ENCODE data around the gene ACSS2.

Gene ACSS2

GRCh38 chr20:34915131-34915530 is 38.7 kb downstream of the ACSS2 start:
- no peaks in the 10 kb centered on the region for H3K4me1 ChIP-seq (ENCODE audit: control insufficient read depth, insufficient read depth, low read length, poor library complexity, severe bottlenecking)
- 100% methylated on average over 3 of the region's 4 CpGs for WGBS, 2 experiments (ENCODE audit: insufficient coverage in 2 of 2)
- H3K27ac ChIP-seq (ENCODE audit: low read depth, low read length, severe bottlenecking): no peak overlapping the region
- peaks cover 79% of the 10 kb centered on the region for H3K36me3 ChIP-seq (ENCODE audit: control insufficient read depth, insufficient read depth, low read length)
- H3K4me3 ChIP-seq (ENCODE audit: extremely low read depth, insufficient read depth, low read length, poor library complexity, severe bottlenecking): no peak overlapping the region
- no peaks in the 10 kb centered on the region for H3K9me3 ChIP-seq (ENCODE audit: control insufficient read depth, low read length)

DNA sequence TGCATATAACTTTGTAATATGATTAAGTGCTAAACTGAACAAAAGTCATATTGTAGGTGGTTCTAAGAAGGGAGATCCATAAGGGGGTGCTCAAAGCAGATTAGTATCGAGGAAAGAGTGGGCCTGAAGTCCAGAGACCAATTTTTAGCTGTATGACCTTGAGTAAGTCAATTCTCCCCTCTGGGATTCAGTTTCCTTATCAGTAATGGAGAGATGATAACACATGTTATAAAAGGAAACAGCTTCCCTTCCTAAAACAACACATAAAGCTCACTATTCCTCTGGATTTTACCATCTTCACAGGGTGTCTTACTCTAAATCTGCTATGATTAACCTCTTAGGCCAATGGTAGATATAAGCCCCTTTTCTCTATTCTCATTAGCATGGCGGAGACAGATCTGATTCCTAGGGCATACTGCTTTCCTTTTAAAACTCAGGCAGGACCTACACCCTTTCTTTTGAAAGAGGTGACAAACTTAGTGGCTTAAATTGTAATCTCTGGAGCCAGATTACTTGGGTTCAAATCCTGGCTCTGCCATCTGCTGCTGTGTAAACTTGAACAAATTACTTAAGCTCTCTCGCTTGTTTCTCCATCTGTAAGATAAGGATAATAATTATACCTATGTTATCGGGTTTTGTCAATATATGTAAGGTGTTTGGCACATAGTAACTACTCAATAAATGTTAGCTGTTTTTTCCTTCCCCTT is 39.5 kb downstream of the ACSS2 start:
- Histone ChIP-seq H3K36me3 (ENCODE audit: control insufficient read depth, insufficient read depth, low read length) (peaks cover 79% of the 10 kb centered on the region), H3K27ac (ENCODE audit: low read depth, low read length, severe bottlenecking) (no peak overlapping the region), H3K4me1 (ENCODE audit: control insufficient read depth, insufficient read depth, low read length, poor library complexity, severe bottlenecking) (no peaks in the 10 kb centered on the region), H3K9me3 (ENCODE audit: control insufficient read depth, low read length) (no peaks in the 10 kb centered on the region), H3K4me3 (ENCODE audit: extremely low read depth, insufficient read depth, low read length, poor library complexity, severe bottlenecking) (no peak overlapping the region)
- WGBS, 2 experiments (ENCODE audit: insufficient coverage in 2 of 2): 60 to 100% methylated on average over 1 to 2 of the region's 4 CpGs

- Histone ChIP-seq H3K4me3 (ENCODE audit: extremely low read depth, insufficient read depth, low read length, poor library complexity, severe bottlenecking) (no peak overlapping the region), H3K36me3 (ENCODE audit: control insufficient read depth, insufficient read depth, low read length) (peaks cover 88% of the 10 kb centered on the region), H3K4me1 (ENCODE audit: control insufficient read depth, insufficient read depth, low read length, poor library complexity, severe bottlenecking) (no peaks in the 10 kb centered on the region), H3K9me3 (ENCODE audit: control insufficient read depth, low read length) (no peaks in the 10 kb centered on the region), H3K27ac (ENCODE audit: low read depth, low read length, severe bottlenecking) (no peak overlapping the region)
- WGBS, 2 experiments (ENCODE audit: insufficient coverage in 2 of 2): 87 to 100% methylated on average over 2 of the region's 2 CpGs
Measured at GRCh38 chr20:34916774-34917354, 40.5 kb downstream of the ACSS2 start.

DNA sequence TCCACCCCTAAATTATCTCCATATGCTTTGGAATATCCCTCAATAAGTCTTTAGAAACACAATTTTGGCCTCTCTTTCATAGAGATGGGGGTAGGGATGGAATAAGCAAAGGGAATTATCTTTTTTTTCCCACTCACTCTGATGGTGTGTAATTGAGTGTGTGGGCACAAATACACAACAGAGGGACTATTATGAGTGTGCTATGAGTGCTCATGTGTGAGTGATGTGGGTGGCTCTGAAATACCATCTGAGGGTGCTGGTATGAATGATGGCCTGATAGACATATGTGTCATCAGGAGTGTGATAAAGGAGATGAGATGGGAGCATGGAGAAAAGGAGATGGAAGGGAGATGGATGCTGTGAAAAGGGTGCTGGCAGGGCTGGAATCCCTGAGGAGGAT is 43.6 kb downstream of the ACSS2 start:
- no peaks in the 10 kb centered on the region for H3K4me1 ChIP-seq (ENCODE audit: control insufficient read depth, insufficient read depth, low read length, poor library complexity, severe bottlenecking)
- peaks cover 91% of the 10 kb centered on the region for H3K36me3 ChIP-seq (ENCODE audit: control insufficient read depth, insufficient read depth, low read length)
- H3K4me3 ChIP-seq (ENCODE audit: extremely low read depth, insufficient read depth, low read length, poor library complexity, severe bottlenecking): no peak overlapping the region
- H3K9me3 ChIP-seq (ENCODE audit: control insufficient read depth, low read length): peaks cover 11% of the 10 kb centered on the region
- H3K27ac ChIP-seq (ENCODE audit: low read depth, low read length, severe bottlenecking): no peak overlapping the region

DNA sequence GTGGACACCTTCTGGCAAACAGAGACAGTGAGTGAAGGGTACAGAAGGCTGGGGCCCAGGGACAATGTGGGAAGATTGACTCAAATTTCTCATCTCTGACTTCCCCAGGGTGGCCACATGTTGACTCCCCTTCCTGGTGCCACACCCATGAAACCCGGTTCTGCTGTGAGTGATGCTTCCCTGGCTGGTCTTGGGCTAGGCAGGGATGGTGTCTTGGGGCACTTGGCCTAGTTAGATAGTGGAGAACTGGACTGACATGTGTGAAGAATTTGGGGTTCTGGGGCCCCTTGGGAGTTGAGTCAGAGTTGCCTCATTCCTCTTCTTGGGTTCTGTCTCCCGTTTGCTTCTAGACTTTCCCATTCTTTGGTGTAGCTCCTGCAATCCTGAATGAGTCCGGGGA is 45.0 kb downstream of the ACSS2 start:
- peaks cover 94% of the 10 kb centered on the region for H3K36me3 ChIP-seq (ENCODE audit: control insufficient read depth, insufficient read depth, low read length)
- 93 to 100% methylated on average over 2 of the region's 3 CpGs for WGBS, 2 experiments (ENCODE audit: insufficient coverage in 2 of 2)
- no peaks in the 10 kb centered on the region for H3K4me1 ChIP-seq (ENCODE audit: control insufficient read depth, insufficient read depth, low read length, poor library complexity, severe bottlenecking)
- peaks cover 11% of the 10 kb centered on the region for H3K9me3 ChIP-seq (ENCODE audit: control insufficient read depth, low read length)
- H3K27ac ChIP-seq (ENCODE audit: low read depth, low read length, severe bottlenecking): no peak overlapping the region
- no peak overlapping the region for H3K4me3 ChIP-seq (ENCODE audit: extremely low read depth, insufficient read depth, low read length, poor library complexity, severe bottlenecking)

DNA sequence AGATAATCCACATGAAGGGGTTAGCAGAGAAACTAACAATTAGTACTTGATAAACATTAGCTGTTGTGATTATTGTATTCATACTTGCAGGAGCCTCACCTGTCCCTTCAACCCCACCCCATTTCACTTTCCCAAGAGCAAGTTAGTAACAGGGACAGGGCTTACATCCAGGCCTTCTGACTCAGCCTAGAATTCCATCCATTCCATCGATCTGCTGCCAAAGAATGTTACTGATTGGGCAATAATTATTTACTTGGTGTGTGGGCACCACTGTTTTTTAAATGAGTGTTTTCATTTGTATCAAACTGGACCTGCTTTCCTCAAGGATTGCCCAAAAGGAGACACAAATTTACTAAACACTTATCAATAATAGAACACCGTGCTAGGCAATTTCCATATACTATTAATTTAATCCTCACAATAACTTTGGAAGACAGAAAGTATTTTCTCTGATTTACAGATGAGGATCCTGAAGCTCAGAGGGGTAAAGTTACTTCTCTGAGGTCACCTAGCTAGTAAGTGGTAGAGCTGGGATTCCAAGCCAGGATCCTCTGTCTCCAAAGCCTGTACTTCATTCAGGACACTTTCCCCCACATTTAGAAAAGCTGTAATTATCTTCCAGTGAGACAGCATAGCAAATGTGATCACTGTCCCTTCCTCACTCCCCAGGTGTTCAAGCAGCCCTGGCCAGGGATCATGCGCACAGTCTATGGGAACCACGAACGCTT is 46.4 kb downstream of the ACSS2 start:
- no CpG with 5 or more reads among the region's 5 CpGs for WGBS, 2 experiments (ENCODE audit: insufficient coverage in 2 of 2)
- no peaks in the 10 kb centered on the region for H3K4me1 ChIP-seq (ENCODE audit: control insufficient read depth, insufficient read depth, low read length, poor library complexity, severe bottlenecking)
- no peak overlapping the region for H3K4me3 ChIP-seq (ENCODE audit: extremely low read depth, insufficient read depth, low read length, poor library complexity, severe bottlenecking)
- H3K27ac ChIP-seq (ENCODE audit: low read depth, low read length, severe bottlenecking): no peak overlapping the region
- peaks cover 11% of the 10 kb centered on the region for H3K9me3 ChIP-seq (ENCODE audit: control insufficient read depth, low read length)
- peaks cover 94% of the 10 kb centered on the region for H3K36me3 ChIP-seq (ENCODE audit: control insufficient read depth, insufficient read depth, low read length)

GRCh38 chr20:34923414-34923813 is 47.0 kb downstream of the ACSS2 start:
- Histone ChIP-seq H3K36me3 (ENCODE audit: control insufficient read depth, insufficient read depth, low read length) (peaks cover 92% of the 10 kb centered on the region), H3K4me3 (ENCODE audit: extremely low read depth, insufficient read depth, low read length, poor library complexity, severe bottlenecking) (no peak overlapping the region), H3K9me3 (ENCODE audit: control insufficient read depth, low read length) (peaks cover 11% of the 10 kb centered on the region), H3K4me1 (ENCODE audit: control insufficient read depth, insufficient read depth, low read length, poor library complexity, severe bottlenecking) (no peaks in the 10 kb centered on the region), H3K27ac (ENCODE audit: low read depth, low read length, severe bottlenecking) (no peak overlapping the region)
- WGBS, 2 experiments (ENCODE audit: insufficient coverage in 2 of 2): 100% methylated on average over 1 of the region's 2 CpGs; no CpG with 5 or more reads in 1 of the 2 experiments

GRCh38 chr20:34925341-34925740 is 48.9 kb downstream of the ACSS2 start:
- Histone ChIP-seq H3K4me1 (ENCODE audit: control insufficient read depth, insufficient read depth, low read length, poor library complexity, severe bottlenecking) (no peaks in the 10 kb centered on the region), H3K36me3 (ENCODE audit: control insufficient read depth, insufficient read depth, low read length) (peaks cover 89% of the 10 kb centered on the region), H3K4me3 (ENCODE audit: extremely low read depth, insufficient read depth, low read length, poor library complexity, severe bottlenecking) (no peak overlapping the region), H3K27ac (ENCODE audit: low read depth, low read length, severe bottlenecking) (no peak overlapping the region), H3K9me3 (ENCODE audit: control insufficient read depth, low read length) (peaks cover 11% of the 10 kb centered on the region)
- WGBS, 2 experiments (ENCODE audit: insufficient coverage in 2 of 2): 95 to 100% methylated on average over 1 to 2 of the region's 3 CpGs

- peaks cover 11% of the 10 kb centered on the region for H3K9me3 ChIP-seq (ENCODE audit: control insufficient read depth, low read length)
- H3K4me1 ChIP-seq (ENCODE audit: control insufficient read depth, insufficient read depth, low read length, poor library complexity, severe bottlenecking): no peaks in the 10 kb centered on the region
- no peak overlapping the region for H3K4me3 ChIP-seq (ENCODE audit: extremely low read depth, insufficient read depth, low read length, poor library complexity, severe bottlenecking)
- H3K27ac ChIP-seq (ENCODE audit: low read depth, low read length, severe bottlenecking): no peak overlapping the region
- H3K36me3 ChIP-seq (ENCODE audit: control insufficient read depth, insufficient read depth, low read length): peaks cover 89% of the 10 kb centered on the region
- WGBS, 2 experiments (ENCODE audit: insufficient coverage in 2 of 2): 86% methylated on average over 1 of the region's 1 CpG; no CpG with 5 or more reads in 1 of the 2 experiments
Measured at GRCh38 chr20:34925981-34926380, 49.6 kb downstream of the ACSS2 start.

DNA sequence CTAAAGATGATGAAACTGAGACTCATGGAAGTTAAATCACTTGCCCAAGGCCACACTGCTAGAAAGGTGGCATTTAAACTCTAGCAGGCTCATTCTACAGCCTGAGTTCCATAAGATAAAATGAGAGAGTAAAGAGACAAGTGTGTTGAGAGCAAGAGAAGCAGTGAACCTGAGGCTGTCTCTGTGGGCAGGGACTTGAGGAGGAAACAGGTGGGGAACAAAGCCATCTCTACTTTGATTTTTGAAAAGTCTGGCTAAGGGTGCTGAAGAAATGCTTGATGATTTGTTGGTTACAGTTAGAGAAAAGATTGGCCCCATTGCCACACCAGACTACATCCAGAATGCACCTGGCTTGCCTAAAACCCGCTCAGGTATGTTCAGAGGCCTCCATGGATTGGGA is 50.2 kb downstream of the ACSS2 start:
- Histone ChIP-seq H3K9me3 (ENCODE audit: control insufficient read depth, low read length) (peaks cover 11% of the 10 kb centered on the region), H3K27ac (ENCODE audit: low read depth, low read length, severe bottlenecking) (no peak overlapping the region), H3K4me1 (ENCODE audit: control insufficient read depth, insufficient read depth, low read length, poor library complexity, severe bottlenecking) (no peaks in the 10 kb centered on the region), H3K4me3 (ENCODE audit: extremely low read depth, insufficient read depth, low read length, poor library complexity, severe bottlenecking) (no peak overlapping the region), H3K36me3 (ENCODE audit: control insufficient read depth, insufficient read depth, low read length) (peaks cover 85% of the 10 kb centered on the region)
- WGBS, 2 experiments (ENCODE audit: insufficient coverage in 2 of 2): no CpG with 5 or more reads among the region's 1 CpG

DNA sequence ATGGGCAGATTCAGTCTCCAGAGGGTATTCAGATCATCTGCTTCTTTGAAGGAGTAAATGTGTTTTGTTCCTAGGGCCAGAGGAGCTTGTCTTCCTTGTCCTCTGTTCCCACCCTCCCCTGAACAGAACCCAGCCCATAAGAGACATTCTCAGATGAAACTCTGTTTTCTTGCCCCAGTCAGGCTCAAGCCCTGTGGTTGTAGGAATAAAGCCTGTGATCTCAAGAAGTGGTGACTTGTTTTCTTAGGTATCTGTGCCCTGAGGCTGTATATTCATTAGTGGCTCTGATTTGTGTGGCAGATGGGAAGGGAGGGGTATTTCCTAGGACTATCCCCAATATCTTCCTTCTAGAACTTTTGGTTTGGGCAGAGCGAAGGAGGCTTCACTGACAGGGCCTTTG is 51.3 kb downstream of the ACSS2 start:
- WGBS, 2 experiments (ENCODE audit: insufficient coverage in 2 of 2): no CpG with 5 or more reads among the region's 1 CpG
- Histone ChIP-seq H3K4me3 (ENCODE audit: extremely low read depth, insufficient read depth, low read length, poor library complexity, severe bottlenecking) (no peak overlapping the region), H3K36me3 (ENCODE audit: control insufficient read depth, insufficient read depth, low read length) (peaks cover 74% of the 10 kb centered on the region), H3K4me1 (ENCODE audit: control insufficient read depth, insufficient read depth, low read length, poor library complexity, severe bottlenecking) (no peaks in the 10 kb centered on the region), H3K27ac (ENCODE audit: low read depth, low read length, severe bottlenecking) (no peak overlapping the region), H3K9me3 (ENCODE audit: control insufficient read depth, low read length) (peaks cover 8% of the 10 kb centered on the region)

Measured in mesodermal cell (in vitro differentiated cells).